HPDE6-E6E7 (cell line): Measurements from ENCODE around the gene CADM3.

ENCODE experiments used
- DNase-seq: peaks from one replicate; pipeline ENCODE4 v3.0.0; 2011; ENCODE audit warnings: missing footprints; ENCODE audit errors: extremely low spot score

Gene CADM3

GRCh38 chr1:159172614-159173291, 1.3 kb downstream of the CADM3 start:
- DNase-seq: no peak

- no peak for DNase-seq
Observed at GRCh38 chr1:159173320-159173719, 1.9 kb downstream of the CADM3 start.

GRCh38 chr1:159175571-159175970, 4.2 kb downstream of the CADM3 start:
- DNase-seq: no peak

DNA sequence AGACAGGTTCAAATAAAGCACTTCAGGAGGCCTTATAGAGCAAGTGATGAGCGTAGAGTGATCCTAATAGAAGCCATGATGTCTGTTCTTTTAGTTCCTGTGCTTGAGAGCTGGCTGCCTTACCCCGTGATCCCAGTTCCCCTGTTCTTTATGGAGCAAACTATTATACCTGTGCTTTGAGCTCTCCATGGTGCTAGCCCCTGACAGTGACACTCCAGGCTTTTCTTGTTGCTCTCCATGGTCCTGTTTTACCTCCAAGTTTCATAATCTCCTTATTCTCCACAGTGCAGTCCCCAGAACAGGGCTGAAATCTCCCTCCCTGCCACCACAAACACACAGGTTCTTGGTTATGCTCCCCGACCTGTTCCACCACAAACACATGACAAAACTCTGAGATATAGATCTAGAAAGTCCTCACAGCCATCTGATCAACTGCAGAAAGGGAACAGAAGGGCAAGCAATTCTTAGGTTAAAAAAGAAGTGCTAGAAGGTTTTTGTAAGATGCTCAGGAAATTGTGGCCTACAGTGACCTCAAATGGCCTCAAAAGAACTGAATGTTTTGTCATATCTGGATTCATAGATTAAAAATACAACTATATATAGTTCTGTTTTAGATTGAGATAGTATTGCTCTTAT, 6.0 kb downstream of the CADM3 start:
- peak; percentile 49 for DNase-seq

- no peak for DNase-seq
Observed at GRCh38 chr1:159179906-159180305, 8.5 kb downstream of the CADM3 start.

- DNase-seq: no peak
Observed at GRCh38 chr1:159180516-159180915, 9.1 kb downstream of the CADM3 start.

DNA sequence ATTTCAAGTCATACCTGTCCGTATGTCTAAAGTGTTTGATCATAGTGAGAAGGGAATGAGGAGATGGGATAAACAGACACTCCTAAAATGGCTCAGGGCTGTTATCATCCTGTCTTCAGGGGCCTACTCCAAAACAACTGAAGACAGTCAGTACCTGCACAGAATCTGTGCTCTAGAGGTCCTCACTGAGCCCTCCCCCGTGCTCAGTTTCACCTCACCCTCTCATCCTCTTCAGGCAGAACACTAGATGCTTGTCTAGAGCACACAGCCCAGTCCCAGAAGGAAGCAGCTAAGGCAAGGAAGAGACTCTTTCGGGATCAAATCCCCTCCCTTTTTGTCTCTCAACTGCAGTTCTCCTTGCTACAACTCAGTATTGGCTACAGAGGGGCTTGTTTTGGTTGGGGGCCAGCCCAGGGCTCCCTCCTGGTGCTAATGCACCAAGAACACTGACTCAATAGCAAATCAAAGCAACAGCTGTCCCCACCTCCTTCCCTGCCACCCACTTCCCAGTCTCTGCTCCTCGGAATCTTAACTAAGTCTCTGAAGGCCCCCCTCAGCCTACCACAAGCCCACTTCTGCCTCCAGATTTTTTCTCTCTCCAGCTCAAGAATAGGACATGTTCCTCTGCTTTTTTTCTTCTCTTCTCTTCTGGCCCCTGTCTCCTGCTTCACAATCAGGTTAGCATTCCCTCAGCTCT, 10.1 kb downstream of the CADM3 start:
- no peak for DNase-seq

- DNase-seq: no peak
Observed at GRCh38 chr1:159184201-159184600, 12.8 kb downstream of the CADM3 start.

- no peak for DNase-seq
Observed at GRCh38 chr1:159185121-159185520, 13.7 kb downstream of the CADM3 start.

- no peak for DNase-seq
Observed at GRCh38 chr1:159187033-159187432, 15.6 kb downstream of the CADM3 start.

GRCh38 chr1:159187647-159188374, 16.4 kb downstream of the CADM3 start:
- no peak for DNase-seq

DNA sequence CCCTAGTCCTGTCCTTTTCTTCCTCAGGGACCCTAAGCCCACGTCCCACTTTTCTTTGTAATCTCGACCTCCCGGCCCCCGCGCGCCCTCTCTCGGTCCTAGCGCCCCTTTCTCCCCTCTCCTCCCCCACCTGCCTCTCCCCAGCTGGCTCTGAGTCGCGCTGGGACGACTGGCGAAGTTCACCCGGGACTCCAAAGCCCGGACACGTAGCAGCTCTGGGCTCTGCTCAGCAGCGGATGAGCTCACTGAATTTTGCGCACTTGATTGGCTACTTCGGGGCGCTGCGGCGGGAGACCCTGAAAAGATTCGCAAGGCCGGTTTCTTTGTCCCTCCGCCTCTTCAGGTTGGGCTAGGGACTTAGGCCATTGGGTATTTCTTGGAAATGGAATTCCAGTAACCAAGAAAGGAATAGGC, 17.0 kb downstream of the CADM3 start:
- peak; percentile 22 for DNase-seq

GRCh38 chr1:159190441-159190840, 19.0 kb downstream of the CADM3 start:
- no peak for DNase-seq

- DNase-seq: no peak
Observed at GRCh38 chr1:159196543-159196942, 25.1 kb downstream of the CADM3 start.

DNA sequence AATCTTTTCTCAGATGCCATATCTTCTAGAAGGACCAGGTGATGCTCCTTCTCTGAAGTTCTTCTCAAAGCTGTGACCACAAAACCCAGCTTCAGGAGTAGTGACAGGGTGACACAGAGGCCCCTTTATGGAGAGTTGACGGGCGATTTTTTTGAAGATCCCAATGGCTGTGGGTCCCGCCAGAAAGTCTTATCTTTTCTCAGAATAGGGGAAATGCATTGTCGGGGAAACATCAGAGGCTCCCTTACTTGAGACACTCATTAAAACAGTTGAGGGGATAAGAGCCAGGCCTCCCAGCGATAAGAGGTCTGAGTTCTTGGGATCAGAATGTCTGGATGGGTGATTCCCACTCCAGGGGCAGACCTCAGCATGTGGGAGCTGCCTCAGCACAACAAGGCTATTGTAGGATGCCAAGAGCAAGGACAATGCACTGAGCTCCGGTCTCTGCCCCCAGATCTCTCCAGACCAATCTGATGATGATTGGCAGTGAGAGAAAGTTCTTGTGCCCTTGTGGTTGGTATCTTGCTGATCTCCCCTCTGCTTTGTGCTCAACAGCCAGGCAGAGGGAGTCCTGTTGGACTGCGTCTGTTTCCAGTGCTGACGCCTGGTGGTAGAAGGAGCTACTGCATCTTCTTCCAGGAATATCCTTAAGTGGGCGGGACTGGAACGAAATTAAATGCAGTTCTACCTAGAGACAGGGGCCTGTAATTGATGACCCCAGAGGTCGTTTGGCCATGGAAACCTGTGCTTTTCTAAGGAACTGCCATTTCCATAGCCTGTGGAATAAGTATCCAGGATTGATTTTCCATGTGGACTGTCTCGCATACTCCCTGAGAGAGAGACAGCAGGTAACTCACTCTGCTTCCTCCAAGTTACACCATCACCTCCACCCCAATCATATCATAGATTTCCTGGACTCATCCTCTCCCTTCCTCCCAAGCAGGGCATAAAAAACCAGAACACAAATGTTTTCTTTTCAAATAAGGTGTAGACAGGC, 26.4 kb downstream of the CADM3 start:
- peak; percentile 62 for DNase-seq

DNA sequence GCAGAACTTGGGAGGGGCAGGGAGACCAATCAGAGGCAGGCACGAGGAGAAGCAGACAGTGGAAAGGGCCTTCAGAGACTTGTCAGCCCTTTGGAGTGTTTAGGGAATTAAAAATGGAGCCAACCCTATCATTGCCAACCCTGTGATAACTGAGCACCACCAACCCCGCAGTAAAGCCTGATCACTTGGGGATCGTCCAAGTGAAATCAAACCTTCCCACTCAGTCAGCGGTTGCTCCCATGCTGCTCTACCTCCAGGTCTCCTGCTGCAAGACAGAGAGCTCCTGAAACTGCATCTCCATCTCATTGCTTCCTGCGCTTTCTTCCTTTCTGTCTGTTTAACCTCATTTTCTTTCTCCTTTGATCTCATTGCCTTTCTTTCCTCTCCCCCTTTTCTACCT, 28.5 kb downstream of the CADM3 start:
- no peak for DNase-seq

DNA sequence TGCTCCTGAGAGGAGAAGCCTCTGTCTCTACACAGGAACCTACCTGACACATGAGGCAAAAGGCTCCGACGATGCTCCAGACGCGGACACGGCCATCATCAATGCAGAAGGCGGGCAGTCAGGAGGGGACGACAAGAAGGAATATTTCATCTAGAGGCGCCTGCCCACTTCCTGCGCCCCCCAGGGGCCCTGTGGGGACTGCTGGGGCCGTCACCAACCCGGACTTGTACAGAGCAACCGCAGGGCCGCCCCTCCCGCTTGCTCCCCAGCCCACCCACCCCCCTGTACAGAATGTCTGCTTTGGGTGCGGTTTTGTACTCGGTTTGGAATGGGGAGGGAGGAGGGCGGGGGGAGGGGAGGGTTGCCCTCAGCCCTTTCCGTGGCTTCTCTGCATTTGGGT, 29.4 kb downstream of the CADM3 start:
- DNase-seq: no peak

DNA sequence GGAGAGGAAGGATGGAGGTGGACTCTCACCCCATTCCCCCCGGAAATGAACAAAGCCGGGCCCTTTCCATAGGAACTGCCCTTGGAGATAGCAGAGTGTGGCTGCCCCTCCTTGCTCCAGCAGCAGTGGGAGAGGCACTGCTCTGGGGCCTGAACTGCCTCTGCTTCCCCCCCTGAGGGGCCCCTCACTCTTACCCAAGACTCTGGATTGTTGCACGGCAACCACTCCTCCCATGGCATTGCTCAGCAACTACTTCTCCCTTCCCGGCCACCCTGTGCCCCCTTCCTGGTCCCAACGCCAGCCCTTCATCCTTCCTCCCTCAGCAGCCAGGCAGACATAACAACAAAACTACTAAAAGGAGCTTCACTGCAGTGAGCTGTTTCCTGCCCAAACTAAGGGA, 30.2 kb downstream of the CADM3 start:
- DNase-seq: no peak

- DNase-seq: no peak
Observed at GRCh38 chr1:159203610-159204009, 32.2 kb downstream of the CADM3 start.

DNA sequence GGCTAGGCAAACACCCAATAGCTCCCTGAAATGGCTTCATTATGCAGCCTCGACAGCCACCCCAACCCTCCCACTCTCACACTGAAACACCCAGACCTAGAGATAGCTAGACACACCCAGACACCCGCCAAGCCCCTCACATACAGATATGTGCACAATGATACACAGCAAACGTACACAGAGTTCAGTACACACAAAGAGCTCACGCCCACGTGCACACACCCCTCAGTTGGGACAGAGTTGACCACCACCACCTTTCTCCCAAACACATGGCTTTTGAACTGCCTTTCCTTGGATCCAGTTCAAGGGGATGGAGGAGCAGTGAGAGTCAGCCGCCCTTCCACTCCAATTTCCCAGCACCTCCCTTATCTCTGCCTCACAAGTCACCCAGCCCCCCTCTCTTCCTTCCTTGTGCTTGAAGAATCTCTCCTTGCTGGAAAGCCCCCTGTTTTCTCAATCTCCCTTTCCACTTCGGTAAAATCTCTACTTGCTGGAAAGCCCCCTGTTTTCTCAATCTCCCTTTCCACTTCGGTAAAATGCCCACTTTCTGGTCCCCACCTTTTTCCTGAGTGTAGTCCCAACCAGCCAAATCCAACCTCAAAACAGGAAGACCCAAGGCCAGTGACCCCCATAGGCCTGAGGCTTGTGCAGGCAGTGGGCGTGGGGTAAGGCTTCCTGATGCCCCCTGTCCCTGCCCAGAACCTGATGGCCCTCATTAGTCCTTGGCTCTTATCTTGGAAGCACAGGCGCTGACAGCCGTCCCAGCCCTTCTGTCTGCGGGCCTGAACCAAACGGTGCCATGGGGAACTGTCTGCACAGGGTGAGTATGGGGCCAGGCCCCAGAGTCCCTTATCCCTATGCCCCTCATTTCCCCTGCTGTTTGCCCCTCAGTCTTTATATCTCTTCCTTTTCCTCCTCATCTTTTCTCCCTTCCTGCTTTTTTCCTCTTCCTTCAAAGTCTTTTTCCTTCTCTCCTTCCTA, 33.0 kb downstream of the CADM3 start, which contains the start of gene ACKR1:
TSS of gene ACKR1 (plus strand) at position 715 of the 981 bp plus-strand sequence. CDS start at position 800, 85 bp downstream.
- DNase-seq: no peak
